ENCODE measurements around the gene MYPN.
"Not testable (repeated sequence)": the region's sequence is repeated elsewhere in the genome, so short reads cannot be mapped to it uniquely, and the experiment has no call there.

Gene MYPN, protein sequence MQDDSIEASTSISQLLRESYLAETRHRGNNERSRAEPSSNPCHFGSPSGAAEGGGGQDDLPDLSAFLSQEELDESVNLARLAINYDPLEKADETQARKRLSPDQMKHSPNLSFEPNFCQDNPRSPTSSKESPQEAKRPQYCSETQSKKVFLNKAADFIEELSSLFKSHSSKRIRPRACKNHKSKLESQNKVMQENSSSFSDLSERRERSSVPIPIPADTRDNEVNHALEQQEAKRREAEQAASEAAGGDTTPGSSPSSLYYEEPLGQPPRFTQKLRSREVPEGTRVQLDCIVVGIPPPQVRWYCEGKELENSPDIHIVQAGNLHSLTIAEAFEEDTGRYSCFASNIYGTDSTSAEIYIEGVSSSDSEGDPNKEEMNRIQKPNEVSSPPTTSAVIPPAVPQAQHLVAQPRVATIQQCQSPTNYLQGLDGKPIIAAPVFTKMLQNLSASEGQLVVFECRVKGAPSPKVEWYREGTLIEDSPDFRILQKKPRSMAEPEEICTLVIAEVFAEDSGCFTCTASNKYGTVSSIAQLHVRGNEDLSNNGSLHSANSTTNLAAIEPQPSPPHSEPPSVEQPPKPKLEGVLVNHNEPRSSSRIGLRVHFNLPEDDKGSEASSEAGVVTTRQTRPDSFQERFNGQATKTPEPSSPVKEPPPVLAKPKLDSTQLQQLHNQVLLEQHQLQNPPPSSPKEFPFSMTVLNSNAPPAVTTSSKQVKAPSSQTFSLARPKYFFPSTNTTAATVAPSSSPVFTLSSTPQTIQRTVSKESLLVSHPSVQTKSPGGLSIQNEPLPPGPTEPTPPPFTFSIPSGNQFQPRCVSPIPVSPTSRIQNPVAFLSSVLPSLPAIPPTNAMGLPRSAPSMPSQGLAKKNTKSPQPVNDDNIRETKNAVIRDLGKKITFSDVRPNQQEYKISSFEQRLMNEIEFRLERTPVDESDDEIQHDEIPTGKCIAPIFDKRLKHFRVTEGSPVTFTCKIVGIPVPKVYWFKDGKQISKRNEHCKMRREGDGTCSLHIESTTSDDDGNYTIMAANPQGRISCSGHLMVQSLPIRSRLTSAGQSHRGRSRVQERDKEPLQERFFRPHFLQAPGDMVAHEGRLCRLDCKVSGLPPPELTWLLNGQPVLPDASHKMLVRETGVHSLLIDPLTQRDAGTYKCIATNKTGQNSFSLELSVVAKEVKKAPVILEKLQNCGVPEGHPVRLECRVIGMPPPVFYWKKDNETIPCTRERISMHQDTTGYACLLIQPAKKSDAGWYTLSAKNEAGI (N-terminal part only)

GRCh38 chr10:68109331-68109730 lies at the start of gene MYPN:
MYPN (plus strand) TSS chr10:68109488; CDS start chr10:68121439, 11,951 bp downstream.
- DNase-seq: no peak

DNA sequence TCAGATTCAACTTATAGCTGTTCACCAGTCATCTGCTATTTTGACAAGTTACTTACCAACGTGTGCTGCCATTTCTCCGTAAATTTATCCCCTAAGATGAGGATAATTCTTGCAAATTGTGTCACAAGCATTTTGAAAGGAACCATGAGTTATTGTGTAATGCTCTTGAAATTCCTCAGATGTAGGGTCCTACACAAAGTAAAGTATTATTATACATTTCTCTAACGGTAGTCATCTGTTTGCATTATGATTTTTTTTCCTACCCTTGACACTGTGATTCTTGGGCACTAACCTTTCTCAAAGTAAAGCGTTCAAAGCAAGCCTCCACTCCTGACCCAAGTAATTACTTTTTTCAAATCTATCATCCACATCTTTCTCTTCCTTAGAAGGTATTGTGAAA lies 42.3 kb upstream of the MYPN start:
- no peak for DNase-seq

DNA sequence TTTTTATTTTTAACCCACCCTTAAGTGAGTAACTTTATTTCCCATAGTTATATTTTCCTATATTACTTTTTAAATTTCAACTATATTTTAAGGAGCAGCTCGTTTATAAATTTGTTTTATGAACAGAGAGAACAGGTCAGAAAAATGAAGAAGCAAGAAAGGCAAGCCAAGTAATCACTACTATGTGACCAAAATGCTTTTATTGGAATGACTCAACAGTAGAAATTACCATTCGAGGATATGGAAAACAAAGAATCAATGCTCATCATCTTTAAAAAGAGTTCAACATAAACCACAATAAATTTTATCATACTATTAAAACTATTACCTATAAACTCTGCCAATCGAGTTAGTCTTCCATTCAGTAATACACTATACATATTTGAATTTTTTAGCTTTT lies 41.8 kb upstream of the MYPN start:
- DNase-seq: no peak

DNA sequence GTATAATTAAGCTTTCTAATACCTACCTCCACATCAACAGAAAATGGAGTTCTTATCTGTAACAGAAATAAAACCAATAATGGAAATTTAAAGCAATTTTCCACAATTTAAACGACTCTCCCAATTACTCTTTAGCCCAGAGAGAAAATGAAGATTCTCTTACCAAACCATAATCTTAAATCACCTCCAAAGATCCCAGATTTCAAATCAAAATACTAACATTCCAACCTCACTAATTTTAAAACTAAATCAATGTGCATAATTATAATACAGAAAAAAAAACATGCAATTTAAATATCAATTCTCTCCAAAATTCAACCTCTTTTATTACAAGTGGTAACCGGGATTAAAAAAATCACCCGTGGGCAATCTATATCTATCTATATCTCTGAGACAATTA lies 35.7 kb upstream of the MYPN start:
- DNase-seq: no peak

GRCh38 chr10:68074031-68074774 lies 35.1 kb upstream of the MYPN start:
- no peak for DNase-seq

DNA sequence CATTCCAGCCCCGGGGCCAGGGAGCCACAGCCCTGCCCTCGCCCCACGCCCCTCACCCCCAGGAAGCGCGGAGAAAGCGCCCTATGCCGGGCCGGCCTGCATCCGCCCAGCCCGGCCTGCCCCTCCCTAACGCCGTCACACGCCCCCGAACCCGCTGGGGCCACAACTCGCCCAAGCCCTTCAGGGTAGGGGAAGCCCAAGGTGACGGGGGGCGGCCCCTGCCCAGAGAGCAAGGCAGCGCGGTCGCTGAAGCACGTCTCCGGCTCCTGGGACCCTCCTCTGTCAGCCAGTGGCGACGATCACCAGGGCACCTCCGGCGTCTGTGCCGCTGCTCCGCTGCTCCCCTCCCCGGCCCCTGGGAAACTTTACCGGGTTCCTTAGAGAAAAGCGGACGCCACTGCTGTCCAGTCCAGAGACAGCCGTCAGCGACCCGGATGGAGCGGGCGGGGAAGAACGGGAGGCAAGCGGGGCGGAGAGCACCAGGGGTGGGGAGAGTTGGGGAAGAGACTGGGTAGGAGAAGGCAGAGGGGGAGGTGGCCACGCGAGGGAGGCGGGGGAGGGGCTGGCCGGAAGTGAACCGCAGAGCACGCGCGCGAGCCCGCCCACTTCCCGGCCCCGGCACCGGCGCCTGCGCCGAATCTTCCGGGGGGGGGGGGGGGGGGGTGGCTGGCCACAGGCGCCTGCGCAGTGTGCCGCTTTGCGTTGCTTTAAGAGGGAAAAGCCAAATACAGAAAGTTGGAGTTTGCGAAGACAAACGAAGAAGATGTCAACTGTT lies 34.3 kb upstream of the MYPN start, which contains the start of gene HERC4:
Gene HERC4 (minus strand): TSS at position 509 of the 775 bp plus-strand sequence. CDS start 2,175 bp downstream, outside the sequence.
- peak; percentile 91 for DNase-seq

GRCh38 chr10:68075550-68076004 lies 33.7 kb upstream of the MYPN start:
- DNase-seq: no peak

- not testable (repeated sequence) for DNase-seq
Observed at GRCh38 chr10:68076081-68076480, 33.2 kb upstream of the MYPN start.

DNA sequence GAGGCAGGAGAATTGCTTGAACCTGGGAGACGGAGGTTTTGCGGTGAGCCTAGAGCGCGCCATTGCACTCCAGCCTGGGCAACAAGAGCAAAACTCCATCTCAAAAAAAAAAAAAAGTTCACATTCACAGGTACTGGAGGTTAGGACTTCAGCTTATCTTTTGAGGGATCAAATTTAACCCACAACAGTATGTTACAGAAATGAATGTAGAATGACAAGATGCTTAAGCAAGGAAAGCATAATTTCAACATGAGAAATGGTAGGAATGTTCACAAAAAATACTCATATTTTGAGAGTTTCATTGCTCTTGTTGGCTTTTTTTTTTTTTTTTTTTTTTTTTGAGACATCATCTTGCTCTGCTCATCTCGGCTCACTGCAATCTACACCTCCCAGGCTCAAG lies 32.3 kb upstream of the MYPN start:
- no peak for DNase-seq

GRCh38 chr10:68079434-68079833 lies 29.9 kb upstream of the MYPN start:
- DNase-seq: no peak

DNA sequence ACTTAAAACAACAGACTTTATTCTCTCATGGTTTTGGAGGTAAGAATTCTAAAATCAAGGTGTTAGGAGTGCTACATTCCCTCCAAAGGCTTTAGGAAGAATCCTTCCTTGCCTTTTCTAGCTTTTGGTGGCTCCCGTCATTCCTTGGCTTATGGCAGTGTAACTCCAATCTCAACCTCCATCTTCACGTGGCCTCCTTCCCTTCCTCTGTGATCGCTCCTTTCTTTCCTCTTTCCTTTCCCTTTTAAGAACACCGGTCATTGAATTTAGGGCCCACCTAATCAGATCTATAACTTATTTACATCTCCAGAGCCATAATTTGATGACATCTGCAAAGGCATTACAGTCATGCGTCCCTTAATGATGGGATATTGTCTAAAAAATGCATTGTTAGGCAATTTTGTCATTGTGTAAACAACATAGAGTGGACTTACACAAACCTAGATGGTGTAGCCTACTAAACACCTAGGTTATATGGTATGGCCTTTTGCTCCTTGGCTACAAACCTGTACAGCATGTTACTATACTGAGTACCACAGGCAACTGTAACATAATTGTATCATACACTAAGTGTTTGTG lies 28.3 kb upstream of the MYPN start:
- no peak for DNase-seq

GRCh38 chr10:68081916-68082315 lies 27.4 kb upstream of the MYPN start:
- no peak for DNase-seq

GRCh38 chr10:68082872-68083271 lies 26.4 kb upstream of the MYPN start:
- no peak for DNase-seq

- no peak for DNase-seq
Observed at GRCh38 chr10:68083953-68084352, 25.3 kb upstream of the MYPN start.

DNA sequence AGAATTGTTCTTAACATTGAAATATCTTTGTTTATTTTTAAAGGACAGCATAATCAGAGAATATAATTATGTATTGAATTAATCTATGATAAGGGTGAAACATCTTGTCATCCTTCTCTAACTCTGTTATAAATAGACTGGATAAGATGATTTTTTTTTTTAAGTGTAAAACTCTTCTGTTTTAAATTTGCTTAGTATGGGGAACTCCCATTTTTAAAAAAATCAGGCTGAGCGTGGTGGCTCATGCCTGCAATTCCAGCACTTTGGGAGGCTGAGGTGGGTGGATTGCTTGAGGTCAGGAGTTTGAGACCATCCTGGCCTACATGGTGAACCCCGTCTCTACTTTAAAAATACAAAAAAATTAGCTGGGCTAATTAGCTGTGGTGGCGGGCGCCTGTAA lies 24.8 kb upstream of the MYPN start:
- DNase-seq: no peak

DNA sequence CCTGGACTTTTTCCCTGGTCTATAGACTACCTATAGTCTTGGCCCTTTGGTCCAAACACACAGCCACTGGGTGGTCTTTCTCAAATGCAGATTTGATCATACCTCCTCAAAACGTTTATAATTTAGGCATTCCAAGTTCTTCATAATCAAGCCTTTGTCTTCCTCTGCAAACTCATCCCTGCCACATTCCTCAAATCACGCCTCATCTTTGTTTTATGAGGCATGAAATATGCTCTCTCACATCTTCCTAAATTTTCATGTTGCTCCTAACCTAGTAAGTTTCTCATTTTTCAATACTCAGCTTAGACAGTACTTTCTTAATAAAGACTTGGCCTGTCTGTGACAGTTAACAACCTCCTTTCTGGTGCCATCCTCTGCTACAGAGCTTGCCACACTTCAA lies 23.3 kb upstream of the MYPN start:
- no peak for DNase-seq

DNA sequence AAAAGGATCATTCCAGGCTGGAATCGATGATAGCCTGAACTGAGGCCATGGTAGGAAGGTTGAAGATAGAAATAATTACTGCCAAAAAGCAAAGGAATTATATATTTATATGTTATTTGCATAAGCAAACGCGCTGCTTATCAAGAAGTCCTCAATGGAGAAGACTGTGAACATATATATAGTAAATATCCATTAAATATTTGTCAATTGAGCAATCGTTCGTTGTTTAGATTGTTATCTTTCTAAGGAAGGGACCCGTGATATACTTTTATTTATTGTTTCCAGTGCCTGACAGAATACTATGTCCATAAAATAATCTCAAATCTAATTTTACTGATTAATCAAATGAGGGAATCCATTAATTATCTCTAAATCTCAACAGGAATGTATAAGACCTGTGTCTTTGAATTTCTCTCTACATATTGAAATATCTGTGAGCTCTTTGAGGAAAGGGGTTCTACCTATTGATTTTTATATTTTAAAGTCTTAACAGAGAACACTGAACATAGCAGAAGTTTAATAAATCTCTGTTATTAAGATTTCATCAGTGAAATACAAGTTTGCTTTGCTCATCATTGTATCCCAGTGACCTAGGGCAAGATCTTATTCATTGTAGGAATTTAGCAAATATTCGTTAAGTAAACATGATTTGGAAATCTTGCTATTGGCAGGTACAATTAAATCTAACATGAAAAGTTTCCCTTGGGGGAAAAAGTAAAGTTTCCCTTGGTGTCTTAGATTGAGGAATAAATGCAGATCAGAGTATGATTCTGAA lies 22.2 kb upstream of the MYPN start:
- DNase-seq: no peak

DNA sequence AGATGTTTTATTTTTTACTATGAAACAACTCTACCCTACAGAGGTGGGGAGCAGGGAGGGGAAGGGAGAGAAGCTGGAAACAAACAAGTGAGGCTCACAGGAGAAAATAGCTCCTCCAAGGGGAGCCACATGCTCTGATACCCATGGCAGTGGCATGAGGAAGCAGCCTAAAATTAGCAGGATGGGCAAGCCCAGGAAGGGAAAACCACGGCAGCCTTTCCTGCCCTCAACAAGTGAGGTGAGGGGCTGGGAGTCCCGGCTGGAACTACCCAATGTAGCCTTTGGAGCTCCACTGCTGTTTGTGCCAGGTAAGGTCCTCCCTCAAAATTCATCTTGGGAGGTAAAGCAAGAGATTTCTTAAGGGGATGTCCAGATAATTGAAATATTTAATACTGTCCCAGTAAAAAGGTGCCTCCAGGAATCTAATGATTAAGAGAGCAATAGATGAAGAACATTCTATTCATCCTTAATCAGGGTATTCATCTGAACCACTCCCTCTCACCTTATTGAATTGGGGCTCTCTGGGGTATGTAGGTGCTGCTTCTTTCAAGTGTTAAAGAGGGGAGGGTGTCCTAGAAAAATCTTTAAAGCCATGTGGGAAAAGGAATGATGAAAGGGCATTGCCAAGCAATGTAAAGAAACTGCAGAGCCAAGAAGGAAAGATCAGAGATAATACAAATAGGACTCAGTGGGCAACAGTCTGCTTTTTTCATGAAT lies 21.4 kb upstream of the MYPN start:
- no peak for DNase-seq

DNA sequence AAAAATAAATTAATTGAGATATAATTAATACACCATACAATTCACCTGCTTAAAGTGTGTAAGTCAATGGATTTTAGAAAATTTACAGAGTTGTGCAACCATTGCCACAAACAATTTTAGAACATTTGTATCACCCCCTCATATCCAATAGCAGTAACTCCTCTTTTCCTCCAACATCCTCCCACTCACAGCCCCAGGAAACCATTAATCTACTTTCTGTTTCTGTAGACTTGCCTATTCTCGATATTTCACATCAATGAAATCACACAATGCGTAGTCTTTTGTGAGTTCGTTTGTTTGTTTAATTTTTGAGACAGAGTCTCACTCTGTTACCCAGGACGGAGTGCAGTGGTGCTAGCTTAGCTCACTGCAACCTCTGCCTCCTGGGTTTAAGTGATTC lies 20.5 kb upstream of the MYPN start:
- DNase-seq: no peak

DNA sequence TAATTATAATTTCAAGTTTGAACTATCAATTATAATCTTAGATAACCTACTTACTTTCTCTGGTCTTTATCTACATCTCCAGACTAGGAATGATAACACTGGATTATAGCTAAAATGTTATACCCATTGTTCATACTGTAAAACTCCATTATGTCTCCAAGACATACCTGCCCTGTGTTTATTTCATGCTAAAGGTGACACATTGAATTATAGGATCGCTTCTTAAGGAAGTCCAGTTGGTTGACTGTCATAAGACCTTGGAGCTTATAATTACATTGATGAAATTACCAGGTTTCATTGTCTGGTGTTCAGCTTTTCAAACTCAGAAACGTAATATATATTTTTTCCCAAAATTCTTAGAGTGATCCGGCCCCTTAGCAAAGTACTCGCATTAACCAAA lies 18.7 kb upstream of the MYPN start:
- DNase-seq: no peak
